B cell (primary cell): ENCODE measurements around the gene ACBD3. TPM values are rescaled to one million over a fixed set of nuclear protein-coding genes. Genes with fewer than 3 reads are reported as not detected.

Experiments
- ATAC-seq: fragments of 200-7000 bp; cut with Tn5 transposase; one replicate; pipeline ENCODE4 v1.10.0; 2021; ENCODE audit warnings: low read depth, mild to moderate bottlenecking, moderate number of reproducible peaks, moderate library complexity
- CTCF ChIA-PET: fragments of 350-600 bp; sonication (Branson Sonifier 250); formaldehyde crosslinking; loops from one replicate; lab custom pipeline; 2021; ENCODE audit warnings: antibody characterized with exemption, inconsistent platforms; lab: Charles Lee
- POLR2A ChIA-PET: fragments of 350-600 bp; sonication (Branson Sonifier 250); formaldehyde crosslinking; loops from one replicate; lab custom pipeline; 2021; ENCODE audit warnings: antibody characterized with exemption; lab: Charles Lee
- DNase-seq: peaks from one replicate; pipeline ENCODE4 v3.0.0; 2013
- H2AFZ ChIP-seq: 2 replicates; pipeline ENCODE4 v1.6.1; 2012; ENCODE audit warnings: mild to moderate bottlenecking, low read depth, low read length; ENCODE audit not compliant: insufficient read depth, poor library complexity, severe bottlenecking
- H3K27ac ChIP-seq, 2 donors: 1 replicate in 1 of 2; 2 replicates in 1 of 2; pipeline ENCODE4 v1.5.1; 2012 to 2013; ENCODE audit warnings: low read length in 2 of 2, mild to moderate bottlenecking in 2 of 2, moderate library complexity in 1 of 2
- H3K27me3 ChIP-seq, 4 experiments: fragments of 200-600 bp in 1 of 4; sonication (generic) in 1 of 4; replicated peaks in 1 of 4; 1 replicate in 2 of 4; 2 replicates in 2 of 4; pipeline versions ENCODE4 v1.6.1 to v1.7.0; 2013 to 2016; ENCODE audit warnings: low read length in 3 of 4, mild to moderate bottlenecking in 2 of 4, mixed read lengths in 1 of 4, moderate library complexity in 1 of 4; ENCODE audit not compliant: insufficient read depth in 4 of 4, control insufficient read depth in 3 of 4; ENCODE audit errors: control extremely low read depth in 1 of 4
- H3K36me3 ChIP-seq, 2 experiments: replicated peaks in 1 of 2; 1 replicate in 1 of 2; 2 replicates in 1 of 2; pipeline versions ENCODE4 v1.6.1 to v1.7.1; 2013; ENCODE audit warnings: low read length in 1 of 2; ENCODE audit not compliant: insufficient read depth in 2 of 2, control insufficient read depth in 1 of 2; ENCODE audit errors: control extremely low read depth in 1 of 2, extremely low read depth in 1 of 2
- H3K4me1 ChIP-seq, 2 donors: fragments of 200-600 bp in 1 of 2; sonication (generic) in 1 of 2; 1 replicate in 1 of 2; 2 replicates in 1 of 2; pipeline versions ENCODE4 v1.5.1 to v1.6.1; 2013 to 2017; ENCODE audit warnings: low read length in 2 of 2; ENCODE audit not compliant: control insufficient read depth in 2 of 2, insufficient read depth in 2 of 2
- H3K4me2 ChIP-seq: replicated peaks from 2 replicates; pipeline ENCODE3; 2012; ENCODE audit warnings: mild to moderate bottlenecking, low read depth, low read length; ENCODE audit not compliant: poor library complexity, severe bottlenecking
- H3K4me3 ChIP-seq, 5 experiments: fragments of 200-600 bp in 1 of 5; sonication (generic) in 1 of 5; 1 replicate in 3 of 5; 2 replicates in 2 of 5; pipeline versions ENCODE4 v1.5.1 to v1.7.0; 2011 to 2016; ENCODE audit warnings: low read length in 4 of 5, mild to moderate bottlenecking in 4 of 5, low read depth in 2 of 5, control low read depth in 1 of 5, moderate library complexity in 1 of 5; ENCODE audit not compliant: insufficient read depth in 1 of 5; ENCODE audit errors: control extremely low read depth in 1 of 5, extremely low read depth in 1 of 5
- H3K79me2 ChIP-seq: fragments of 200-600 bp; sonication (generic); one replicate; pipeline ENCODE4 v1.6.0; 2016; ENCODE audit warnings: low read length; ENCODE audit not compliant: control insufficient read depth, insufficient read depth
- H3K9ac ChIP-seq: fragments of 200-600 bp; sonication (generic); 2 replicates; pipeline ENCODE4 v1.6.1; 2017; ENCODE audit warnings: mild to moderate bottlenecking, low read length, moderate library complexity
- H3K9me3 ChIP-seq, 3 donors: one replicate each; pipeline versions ENCODE4 v1.6.1 to v1.7.1; 2013; ENCODE audit warnings: low read length in 2 of 3; ENCODE audit not compliant: control insufficient read depth in 2 of 3, insufficient read depth in 1 of 3; ENCODE audit errors: control extremely low read depth in 1 of 3
- H4K20me1 ChIP-seq: 2 replicates; pipeline ENCODE4 v1.6.0; 2012; ENCODE audit warnings: mild to moderate bottlenecking, low read length; ENCODE audit not compliant: insufficient read depth, control insufficient read depth, poor library complexity, severe bottlenecking
- H3K27ac Mint-ChIP-seq: one replicate; pipeline ENCODE4 v1.8.0; 2021; ENCODE audit warnings: mixed read lengths
- H3K27me3 Mint-ChIP-seq: one replicate; pipeline ENCODE4 v1.8.0; 2021; ENCODE audit warnings: mixed read lengths
- H3K4me1 Mint-ChIP-seq: one replicate; pipeline ENCODE4 v1.8.0; 2021; ENCODE audit warnings: mixed read lengths
- H3K4me3 Mint-ChIP-seq: one replicate; pipeline ENCODE4 v1.8.0; 2021; ENCODE audit warnings: mixed read lengths
- H3K9me3 Mint-ChIP-seq: one replicate; pipeline ENCODE4 v1.8.0; 2022; ENCODE audit warnings: mixed read lengths; ENCODE audit not compliant: insufficient read depth
- EZH2 ChIP-seq: IDR thresholded peaks from 2 replicates; pipeline ENCODE4 v1.6.1; 2012; ENCODE audit warnings: borderline replicate concordance, low read depth, mild to moderate bottlenecking, moderate library complexity, low read length; ENCODE audit not compliant: insufficient read depth, poor library complexity, severe bottlenecking
- WGBS: methylation state at CpG from one replicate; pipeline ENCODE4 v1.1.5; 2013; ENCODE audit warnings: missing lambda C conversion rate; ENCODE audit not compliant: insufficient coverage; 5-methylcytosine and 5-hydroxymethylcytosine counted together
- intact Hi-C: fragments of 100-400 bp; cut with micrococcal nuclease; formaldehyde crosslinking; loops from one replicate; pipeline ENCODE4 v1.10.0; 2022
- polyA plus RNA-seq: library from polyadenylated mRNA; depleted of rRNA; stranded (reverse); fragments of >200 nt; gene quantifications from 2 replicates; pipeline ENCODE4 v1.2.3, GENCODE V29; 2012
- total RNA-seq, 2 donors: library from RNA; stranded (reverse); fragments of 120-200 nt in 1 of 2; gene quantifications; 1 replicate in 1 of 2; 2 replicates in 1 of 2; pipeline versions ENCODE4 v1.2.3 to v1.2.4, GENCODE V29; 2013 to 2022
- TF ChIP-seq, protein P1 (sequence below): fragments of 200-600 bp; IDR thresholded peaks from one replicate; pipeline ENCODE4 v1.8.0; 2022; ENCODE audit warnings: antibody characterized with exemption, mild to moderate bottlenecking

Gene ACBD3
- total and polyA plus RNA-seq, 2 donors (not counting 1 experiment from before 2014, with no cell fraction given), result 16.2 to 60.6 TPM

DNA sequence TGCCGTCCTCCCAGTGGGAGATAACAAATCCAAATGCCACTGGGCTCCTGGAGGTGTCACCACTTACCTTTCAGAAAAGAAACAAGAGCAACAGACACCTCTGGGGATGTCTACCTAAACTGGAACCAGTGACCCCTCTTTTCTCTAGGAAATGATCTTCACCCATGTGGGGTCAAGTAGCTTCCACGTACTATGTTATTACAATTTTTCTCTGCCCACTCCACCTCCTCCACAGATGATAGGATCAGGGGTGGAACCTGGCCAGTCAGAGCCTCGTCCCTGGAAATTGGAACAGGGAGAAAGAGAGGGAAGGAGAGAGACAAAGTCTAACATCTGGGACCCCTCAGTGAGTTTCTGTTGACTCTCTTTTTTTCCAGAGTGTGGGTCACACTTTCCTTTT is 73.9 kb downstream of the ACBD3 start:
- H3K79me2 ChIP-seq, result no peaks in the 10 kb centered on the region
- Mint-ChIP-seq H3K27me3 (no peaks in the 10 kb centered on the region), H3K27ac (peak overlapping the region; percentile 96), H3K4me1 (peaks cover 45% of the 10 kb centered on the region), H3K9me3 (no peaks in the 10 kb centered on the region), H3K4me3 (peak overlapping the region; percentile 77)
- no peaks in the 10 kb centered on the region for H3K36me3 ChIP-seq
- H3K4me3 ChIP-seq, result no peak overlapping the region
- H2AFZ ChIP-seq, result no peak overlapping the region
- intact Hi-C loops, result loop anchor here (5.0 kb wide), 1 partner anchor 195 kb away; the partner anchor contains the start of gene LIN9
- peak overlapping the region; percentile 96 to 99 for H3K27ac ChIP-seq
- TF ChIP-seq, protein P1, sequence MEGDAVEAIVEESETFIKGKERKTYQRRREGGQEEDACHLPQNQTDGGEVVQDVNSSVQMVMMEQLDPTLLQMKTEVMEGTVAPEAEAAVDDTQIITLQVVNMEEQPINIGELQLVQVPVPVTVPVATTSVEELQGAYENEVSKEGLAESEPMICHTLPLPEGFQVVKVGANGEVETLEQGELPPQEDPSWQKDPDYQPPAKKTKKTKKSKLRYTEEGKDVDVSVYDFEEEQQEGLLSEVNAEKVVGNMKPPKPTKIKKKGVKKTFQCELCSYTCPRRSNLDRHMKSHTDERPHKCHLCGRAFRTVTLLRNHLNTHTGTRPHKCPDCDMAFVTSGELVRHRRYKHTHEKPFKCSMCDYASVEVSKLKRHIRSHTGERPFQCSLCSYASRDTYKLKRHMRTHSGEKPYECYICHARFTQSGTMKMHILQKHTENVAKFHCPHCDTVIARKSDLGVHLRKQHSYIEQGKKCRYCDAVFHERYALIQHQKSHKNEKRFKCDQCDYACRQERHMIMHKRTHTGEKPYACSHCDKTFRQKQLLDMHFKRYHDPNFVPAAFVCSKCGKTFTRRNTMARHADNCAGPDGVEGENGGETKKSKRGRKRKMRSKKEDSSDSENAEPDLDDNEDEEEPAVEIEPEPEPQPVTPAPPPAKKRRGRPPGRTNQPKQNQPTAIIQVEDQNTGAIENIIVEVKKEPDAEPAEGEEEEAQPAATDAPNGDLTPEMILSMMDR, result no peak
- no peak for TF ChIP-seq EZH2
- DNase-seq (no peak), ATAC-seq (no peak)
- POLR2A ChIA-PET, result interaction anchor here (0.9 to 5.6 kb wide), 4 partner anchors 10 to 48 kb away, joined by 3 to 47 read pairs (median 21); no protein-coding TSS in a partner anchor
- CTCF ChIA-PET, result interaction anchor here (1.0 to 7.2 kb wide), 6 partner anchors 7 to 122 kb away, joined by 3 to 107 read pairs (median 33); no protein-coding TSS in a partner anchor
- peaks cover 34 to 42% of the 10 kb centered on the region in 2 donors for H3K4me1 ChIP-seq
- 100% methylated on average over 1 of the region's 3 CpGs for WGBS
- no peaks in the 10 kb centered on the region for H3K27me3 ChIP-seq
- peak overlapping the region; percentile 77 for H3K4me2 ChIP-seq
- no peak overlapping the region for H3K9ac ChIP-seq
- no peaks in the 10 kb centered on the region for H4K20me1 ChIP-seq
- H3K9me3 ChIP-seq, result no peaks in the 10 kb centered on the region

DNA sequence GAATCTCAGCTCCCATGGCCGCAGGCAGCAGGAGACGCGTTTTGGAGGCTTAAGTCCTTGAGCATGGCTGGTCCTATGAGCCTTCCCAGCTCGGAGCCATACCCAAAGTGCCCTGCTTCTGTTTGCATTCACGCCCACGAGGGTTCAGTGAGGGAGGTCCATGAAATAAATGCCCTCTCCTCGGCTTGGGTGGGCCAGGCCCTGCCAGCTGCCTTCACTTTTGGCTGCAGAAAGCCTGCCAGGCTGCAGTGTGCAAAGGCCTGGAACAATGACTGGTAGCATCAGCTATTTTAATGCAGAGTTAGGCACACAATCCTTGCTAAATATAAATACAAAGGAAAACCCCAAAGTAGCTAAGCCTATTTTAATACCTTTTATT is 74.7 kb downstream of the ACBD3 start:
- peaks cover 45% of the 10 kb centered on the region for H3K4me1 Mint-ChIP-seq
- CTCF ChIA-PET, result interaction anchor here (1.0 to 7.2 kb wide), 11 partner anchors 8 to 221 kb away, joined by 3 to 107 read pairs (median 7); partner anchors contain the start of gene SDE2
- POLR2A ChIA-PET, result interaction anchor here (0.9 to 5.6 kb wide), 8 partner anchors 8 to 112 kb away, joined by 3 to 47 read pairs (median 18); partner anchors contain the start of gene SDE2
- intact Hi-C loops, result loop anchor here (2.0 to 5.0 kb wide), 2 partner anchors 15 to 195 kb away; partner anchors contain the start of gene LIN9
- peaks cover 36 to 44% of the 10 kb centered on the region in 2 donors for H3K4me1 ChIP-seq
- H2AFZ ChIP-seq, result no peak overlapping the region
- no peaks in the 10 kb centered on the region for H3K9me3 Mint-ChIP-seq
- DNase-seq, result no peak
- no peaks in the 10 kb centered on the region for H3K27me3 Mint-ChIP-seq
- peak overlapping the region; percentile 96 for H3K27ac Mint-ChIP-seq
- peak overlapping the region in 1 of 5 experiments; percentile 85 for H3K4me3 ChIP-seq
- no peaks in the 10 kb centered on the region for H4K20me1 ChIP-seq
- no peaks in the 10 kb centered on the region for H3K79me2 ChIP-seq
- TF ChIP-seq, protein P1, result no peak
- no peak for TF ChIP-seq EZH2
- H3K27me3 ChIP-seq, result no peaks in the 10 kb centered on the region
- no peaks in the 10 kb centered on the region for H3K9me3 ChIP-seq
- no peaks in the 10 kb centered on the region for H3K36me3 ChIP-seq
- peak overlapping the region; percentile 96 to 99 for H3K27ac ChIP-seq
- peak overlapping the region; percentile 96 for H3K4me3 Mint-ChIP-seq
- H3K4me2 ChIP-seq, result peak overlapping the region; percentile 77
- no peak for ATAC-seq
- 62% methylated on average over 7 of the region's 7 CpGs for WGBS
- no peak overlapping the region for H3K9ac ChIP-seq
